PC-9 (cell line): ENCODE data around the gene SLC6A3. TPM values are rescaled to one million over a fixed set of nuclear protein-coding genes. Genes with fewer than 3 reads are reported as not detected.

Source experiments
- BruUV-seq: library from RNA; stranded (reverse); fragments of 400-500 nt; replicated peaks from 2 replicates; lab custom pipeline; 2021; lab: Mats Ljungman, UMichigan
- CTCF ChIA-PET: fragments of 300-600 bp; sonication (Branson Sonifier 250); formaldehyde crosslinking; loops from one replicate; lab custom pipeline; 2022; ENCODE audit warnings: antibody characterized with exemption; lab: Charles Lee
- POLR2A ChIA-PET: fragments of 300-600 bp; sonication (Branson Sonifier 250); formaldehyde crosslinking; loops from one replicate; lab custom pipeline; 2022; ENCODE audit warnings: antibody characterized with exemption; ENCODE audit not compliant: unreplicated experiment; lab: Charles Lee
- DNase-seq, 2 experiments: peaks; one replicate each; pipeline versions ENCODE4 v3.0.0 to v3.0.0-alpha.2; 2015 to 2022; ENCODE audit warnings: mixed read lengths in 1 of 2
- H2AFZ ChIP-seq: fragments of 200-600 bp; sonication (generic); 2 replicates; pipeline ENCODE4 v1.8.1; 2017; ENCODE audit warnings: antibody characterized with exemption
- H3F3A ChIP-seq: fragments of 200-600 bp; sonication (generic); 2 replicates; pipeline ENCODE4 v1.8.1; 2017; ENCODE audit warnings: antibody characterized with exemption, mild to moderate bottlenecking, low read depth; ENCODE audit not compliant: insufficient read depth
- H3K27ac ChIP-seq: fragments of 200-600 bp; sonication (generic); 2 replicates; pipeline ENCODE4 v1.6.1; 2016; ENCODE audit warnings: mixed run types
- H3K27me3 ChIP-seq: fragments of 200-600 bp; sonication (generic); 2 replicates; pipeline ENCODE4 v1.6.1; 2016; ENCODE audit warnings: low read depth, mixed run types; ENCODE audit not compliant: insufficient read depth
- H3K36me3 ChIP-seq: fragments of 200-600 bp; sonication (generic); 2 replicates; pipeline ENCODE4 v1.6.1; 2016; ENCODE audit warnings: low read depth, mixed run types
- H3K4me1 ChIP-seq: fragments of 200-600 bp; sonication (generic); replicated peaks from 2 replicates; pipeline ENCODE4 v1.6.1; 2016; ENCODE audit warnings: mixed run types; ENCODE audit not compliant: insufficient read depth
- H3K4me2 ChIP-seq: fragments of 200-600 bp; sonication (generic); 2 replicates; pipeline ENCODE4 v1.6.1; 2017; ENCODE audit warnings: mixed run types
- H3K4me3 ChIP-seq: fragments of 200-600 bp; sonication (generic); 2 replicates; pipeline ENCODE4 v1.6.1; 2016; ENCODE audit warnings: mixed run types
- H3K79me2 ChIP-seq: fragments of 200-600 bp; sonication (generic); 2 replicates; pipeline ENCODE4 v1.6.1; 2017; ENCODE audit warnings: low read depth, mixed run types
- H3K9me2 ChIP-seq: fragments of 200-600 bp; sonication (generic); 2 replicates; pipeline ENCODE4 v1.8.1; 2017; ENCODE audit warnings: mild to moderate bottlenecking; ENCODE audit not compliant: insufficient read depth
- H3K9me3 ChIP-seq: fragments of 200-600 bp; sonication (generic); 2 replicates; pipeline ENCODE4 v1.8.1; 2016; ENCODE audit warnings: low read depth; ENCODE audit not compliant: insufficient read depth
- H4K20me1 ChIP-seq: fragments of 200-600 bp; sonication (generic); 2 replicates; pipeline ENCODE4 v1.8.1; 2017; ENCODE audit not compliant: insufficient read depth
- EZH2 ChIP-seq: fragments of 200-600 bp; sonication (generic); IDR thresholded peaks from 2 replicates; pipeline ENCODE4 v1.8.0; 2017; ENCODE audit warnings: antibody characterized with exemption, low read depth
- intact Hi-C: fragments of 100-400 bp; cut with micrococcal nuclease; formaldehyde crosslinking; loops from one replicate; pipeline ENCODE4 v1.10.0; 2022; ENCODE audit not compliant: unreplicated experiment
- total RNA-seq: library from RNA; stranded (reverse); gene quantifications from 2 replicates; pipeline ENCODE4 v1.2.3, GENCODE V29; 2021
- TF ChIP-seq, protein P1 (sequence below): fragments of 200-600 bp; sonication (generic); conservative IDR thresholded peaks from 2 replicates; pipeline ENCODE4 v1.6.1; 2017; ENCODE audit warnings: mixed run types, antibody characterized with exemption, mild to moderate bottlenecking, moderate library complexity

The SLC6A3 gene
- total RNA-seq, 1 experiment from 2014 or later: not detected

DNA sequence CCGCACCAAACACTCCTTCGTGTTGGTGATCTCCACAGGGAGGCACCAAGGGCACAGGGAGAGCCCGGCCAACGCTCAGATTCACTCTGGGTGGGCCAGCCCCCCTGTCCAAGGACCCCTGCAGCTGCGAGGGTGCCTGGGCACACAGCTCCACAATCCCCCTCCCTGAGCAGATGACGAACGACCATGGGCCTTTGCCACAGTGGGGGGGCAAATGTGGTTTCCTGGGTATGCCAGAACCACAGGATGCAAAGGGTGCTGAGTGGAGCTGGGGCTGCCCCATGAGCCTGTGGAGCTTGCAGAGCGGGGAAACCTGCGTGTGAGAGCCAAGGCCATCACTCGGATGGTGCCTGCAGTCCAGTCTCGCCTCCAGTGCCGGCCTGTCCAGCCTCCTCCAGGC is 47.5 kb upstream of the SLC6A3 start:
- CTCF ChIA-PET: interaction anchor here (0.7 kb wide), 1 partner anchor 12 kb away, joined by 3 read pairs; no protein-coding TSS in a partner anchor
- POLR2A ChIA-PET: no interaction called here
- Histone ChIP-seq H3K4me3 (no peak overlapping the region), H3K4me1 (no peaks in the 10 kb centered on the region), H3K79me2 (no peaks in the 10 kb centered on the region), H3K27me3 (no peaks in the 10 kb centered on the region), H3K36me3 (no peaks in the 10 kb centered on the region; the same call in 1 of the 2 replicates), H3K9me3 (no peaks in the 10 kb centered on the region), H4K20me1 (peaks cover 56% of the 10 kb centered on the region), H3K4me2 (no peak overlapping the region), H3K27ac (no peak overlapping the region), H3K9me2 (no peaks in the 10 kb centered on the region), H3F3A (peaks cover 4% of the 10 kb centered on the region; the same call in 1 of the 2 replicates), H2AFZ (no peak overlapping the region)
- intact Hi-C loops: no loop called here
- DNase-seq: no peak
- BruUV-seq: no TSS peak
- TF ChIP-seq, protein P1, sequence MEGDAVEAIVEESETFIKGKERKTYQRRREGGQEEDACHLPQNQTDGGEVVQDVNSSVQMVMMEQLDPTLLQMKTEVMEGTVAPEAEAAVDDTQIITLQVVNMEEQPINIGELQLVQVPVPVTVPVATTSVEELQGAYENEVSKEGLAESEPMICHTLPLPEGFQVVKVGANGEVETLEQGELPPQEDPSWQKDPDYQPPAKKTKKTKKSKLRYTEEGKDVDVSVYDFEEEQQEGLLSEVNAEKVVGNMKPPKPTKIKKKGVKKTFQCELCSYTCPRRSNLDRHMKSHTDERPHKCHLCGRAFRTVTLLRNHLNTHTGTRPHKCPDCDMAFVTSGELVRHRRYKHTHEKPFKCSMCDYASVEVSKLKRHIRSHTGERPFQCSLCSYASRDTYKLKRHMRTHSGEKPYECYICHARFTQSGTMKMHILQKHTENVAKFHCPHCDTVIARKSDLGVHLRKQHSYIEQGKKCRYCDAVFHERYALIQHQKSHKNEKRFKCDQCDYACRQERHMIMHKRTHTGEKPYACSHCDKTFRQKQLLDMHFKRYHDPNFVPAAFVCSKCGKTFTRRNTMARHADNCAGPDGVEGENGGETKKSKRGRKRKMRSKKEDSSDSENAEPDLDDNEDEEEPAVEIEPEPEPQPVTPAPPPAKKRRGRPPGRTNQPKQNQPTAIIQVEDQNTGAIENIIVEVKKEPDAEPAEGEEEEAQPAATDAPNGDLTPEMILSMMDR: no peak
- no peak for TF ChIP-seq EZH2

DNA sequence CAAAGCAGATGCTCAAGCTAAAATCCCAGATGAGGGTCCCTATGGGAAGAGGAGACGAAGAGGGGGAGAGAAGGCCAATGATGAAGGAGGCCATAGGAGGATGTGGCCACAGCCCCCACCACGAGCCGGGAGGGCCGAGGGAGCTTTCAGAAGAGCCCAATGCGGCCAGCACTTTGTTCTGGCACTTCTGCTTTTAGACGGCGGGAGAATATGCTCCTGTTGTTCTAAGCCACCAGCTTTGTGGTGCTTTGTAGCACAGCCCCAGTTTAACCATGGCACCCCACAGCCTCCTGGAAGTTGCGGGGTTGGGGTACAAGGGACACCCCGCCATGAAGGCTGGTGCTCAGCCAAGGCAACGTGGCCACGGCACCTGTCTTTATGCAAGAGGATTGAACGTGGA is 45.1 kb upstream of the SLC6A3 start:
- no peaks in the 10 kb centered on the region for H3K9me2 ChIP-seq
- H3K4me3 ChIP-seq: no peak overlapping the region
- H3K4me2 ChIP-seq: no peak overlapping the region
- CTCF ChIA-PET: no interaction called here
- H3K4me1 ChIP-seq: no peaks in the 10 kb centered on the region
- no peaks in the 10 kb centered on the region for H3K79me2 ChIP-seq
- no TSS peak for BruUV-seq
- intact Hi-C loops: no loop called here
- no peaks in the 10 kb centered on the region for H3F3A ChIP-seq
- no peak for TF ChIP-seq EZH2
- TF ChIP-seq, protein P1: no peak
- no peaks in the 10 kb centered on the region for H3K27me3 ChIP-seq
- POLR2A ChIA-PET: no interaction called here
- peaks cover 4% of the 10 kb centered on the region; the same call in 1 of the 2 replicates for H3K36me3 ChIP-seq
- DNase-seq: no peak
- no peak overlapping the region for H3K27ac ChIP-seq
- no peak overlapping the region for H2AFZ ChIP-seq
- H4K20me1 ChIP-seq: peaks cover 40% of the 10 kb centered on the region
- H3K9me3 ChIP-seq: no peaks in the 10 kb centered on the region

DNA sequence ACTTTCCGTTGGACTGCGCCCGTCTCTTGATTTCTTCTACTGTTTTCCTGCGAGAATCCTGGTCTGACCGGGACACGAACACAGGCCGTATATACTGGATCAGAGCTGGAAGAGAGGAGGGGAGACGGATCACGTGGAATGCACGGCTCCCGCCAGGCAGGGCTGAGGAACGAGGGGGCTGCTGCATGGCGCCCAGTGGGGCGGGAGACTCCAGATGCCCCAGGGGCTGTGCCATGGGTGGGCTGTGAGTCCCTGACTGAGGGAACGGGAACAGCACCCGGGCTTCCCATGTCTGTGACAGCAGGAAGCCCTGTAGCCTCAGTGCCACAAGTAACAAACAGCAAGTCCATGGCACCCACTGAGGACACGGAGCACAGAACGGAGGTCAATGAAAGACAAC is 44.5 kb upstream of the SLC6A3 start:
- Histone ChIP-seq H3K27me3 (no peaks in the 10 kb centered on the region), H3F3A (no peaks in the 10 kb centered on the region), H3K36me3 (peaks cover 4% of the 10 kb centered on the region; the same call in 1 of the 2 replicates), H2AFZ (no peak overlapping the region), H3K4me2 (no peak overlapping the region), H3K4me3 (no peak overlapping the region), H3K79me2 (no peaks in the 10 kb centered on the region), H3K4me1 (no peaks in the 10 kb centered on the region), H3K27ac (no peak overlapping the region), H3K9me3 (no peaks in the 10 kb centered on the region), H3K9me2 (no peaks in the 10 kb centered on the region), H4K20me1 (peaks cover 42% of the 10 kb centered on the region)
- intact Hi-C loops: no loop called here
- DNase-seq: no peak
- BruUV-seq: no TSS peak
- ChIA-PET CTCF (interaction anchor here (0.5 kb wide), 1 partner anchor 499 kb away, joined by 3 read pairs; no protein-coding TSS in a partner anchor), POLR2A (no interaction called here)
- TF ChIP-seq EZH2: no peak
- TF ChIP-seq, protein P1: no peak
